NCI-H1105 treated with DMSO at 0.1 percent for 48 hours (cell line): ENCODE results near the gene ALG8.
A peak's percentile ranks its signal among the peaks of the same experiment; 100 is the strongest.
"Not testable (repeated sequence)": the region's sequence is repeated elsewhere in the genome, so short reads cannot be mapped to it uniquely, and the experiment has no call there.

Experiments used
- DNase-seq: peaks from one replicate; lab custom pipeline; 2025; lab: John Stamatoyannopoulos, UW

ALG8 gene

GRCh38 chr11:78071717-78072116 lies 67.7 kb downstream of the ALG8 start:
- no peak for DNase-seq

DNA sequence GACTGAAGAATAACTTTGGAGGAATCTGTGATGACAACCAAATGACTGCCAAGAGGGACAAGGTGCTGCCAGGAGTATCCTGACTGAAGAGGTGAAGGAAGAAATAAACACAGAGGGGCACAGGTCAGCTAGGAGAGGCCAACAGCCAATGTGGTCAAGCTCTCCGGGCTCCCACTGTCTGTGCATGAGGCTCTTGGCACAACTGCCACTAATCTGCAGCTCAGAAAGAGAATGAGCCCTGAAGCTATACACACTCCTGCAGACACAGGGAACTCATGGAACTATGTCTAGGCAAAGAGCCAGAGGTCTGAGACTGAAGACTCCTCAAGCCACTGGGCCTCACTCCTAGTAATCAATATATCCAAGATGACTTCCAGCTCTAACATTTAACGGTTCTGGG lies 68.8 kb downstream of the ALG8 start:
- DNase-seq: no peak

- peak; percentile 86 for DNase-seq
These were observed 70.0 kb downstream of the ALG8 start for GRCh38 chr11:78069465-78069864.

DNA sequence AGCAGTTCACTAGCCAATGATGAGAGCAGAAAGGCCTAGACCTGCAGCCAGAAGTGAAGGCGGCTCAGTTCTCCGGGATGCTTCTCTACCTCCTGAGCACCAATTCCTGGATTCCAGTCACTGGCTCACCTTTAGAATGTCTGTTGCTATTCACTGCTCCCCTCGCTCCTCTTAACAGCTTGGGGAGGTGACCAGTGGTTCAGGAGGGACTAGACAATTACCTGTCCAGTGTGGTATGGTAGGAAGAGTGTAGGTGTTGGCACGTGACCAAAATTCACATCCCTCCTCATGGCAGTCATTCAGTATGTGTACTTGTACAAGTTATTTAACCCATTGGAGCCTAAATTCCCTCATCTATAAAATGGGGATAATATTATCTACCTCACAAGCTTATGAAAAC lies 71.7 kb downstream of the ALG8 start:
- no peak for DNase-seq

DNA sequence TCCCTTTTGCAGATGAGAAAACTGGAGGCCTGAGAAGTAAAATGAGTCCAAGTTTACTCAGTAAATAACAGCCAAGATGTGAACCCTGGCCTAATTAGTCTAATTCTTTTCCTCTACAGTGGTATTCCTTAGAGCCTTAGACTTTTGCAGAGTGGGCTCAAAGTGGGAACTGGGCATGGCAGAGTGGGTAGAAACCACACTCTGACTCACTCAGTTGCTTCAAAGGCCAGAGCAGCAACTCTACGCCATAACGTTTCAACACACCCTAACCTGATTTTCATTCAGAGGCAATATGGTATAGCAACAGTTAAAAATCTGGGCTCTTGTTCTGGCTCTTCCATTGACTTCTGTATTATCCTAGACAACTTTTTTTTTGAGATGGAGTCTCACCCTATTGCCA lies 73.0 kb downstream of the ALG8 start:
- DNase-seq: no peak

DNA sequence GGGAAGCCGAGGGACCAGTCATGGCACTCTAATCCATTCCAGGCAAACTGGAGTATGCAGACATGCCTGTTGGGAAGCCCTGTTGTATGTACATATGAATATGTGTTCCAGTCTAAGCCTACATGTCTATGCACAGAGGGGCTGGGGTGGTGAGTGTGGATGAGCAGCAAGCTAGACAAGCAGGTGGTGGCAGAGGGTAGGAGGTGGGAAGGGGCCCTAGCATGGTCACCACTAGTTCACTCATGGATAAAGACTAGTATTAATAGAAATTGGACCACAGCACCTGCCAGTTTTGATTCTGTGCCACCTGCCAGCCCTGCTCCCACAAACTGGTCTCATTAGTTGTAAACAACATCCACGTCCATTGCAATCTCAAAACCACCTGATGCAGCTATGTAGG lies 74.2 kb downstream of the ALG8 start:
- no peak for DNase-seq

DNA sequence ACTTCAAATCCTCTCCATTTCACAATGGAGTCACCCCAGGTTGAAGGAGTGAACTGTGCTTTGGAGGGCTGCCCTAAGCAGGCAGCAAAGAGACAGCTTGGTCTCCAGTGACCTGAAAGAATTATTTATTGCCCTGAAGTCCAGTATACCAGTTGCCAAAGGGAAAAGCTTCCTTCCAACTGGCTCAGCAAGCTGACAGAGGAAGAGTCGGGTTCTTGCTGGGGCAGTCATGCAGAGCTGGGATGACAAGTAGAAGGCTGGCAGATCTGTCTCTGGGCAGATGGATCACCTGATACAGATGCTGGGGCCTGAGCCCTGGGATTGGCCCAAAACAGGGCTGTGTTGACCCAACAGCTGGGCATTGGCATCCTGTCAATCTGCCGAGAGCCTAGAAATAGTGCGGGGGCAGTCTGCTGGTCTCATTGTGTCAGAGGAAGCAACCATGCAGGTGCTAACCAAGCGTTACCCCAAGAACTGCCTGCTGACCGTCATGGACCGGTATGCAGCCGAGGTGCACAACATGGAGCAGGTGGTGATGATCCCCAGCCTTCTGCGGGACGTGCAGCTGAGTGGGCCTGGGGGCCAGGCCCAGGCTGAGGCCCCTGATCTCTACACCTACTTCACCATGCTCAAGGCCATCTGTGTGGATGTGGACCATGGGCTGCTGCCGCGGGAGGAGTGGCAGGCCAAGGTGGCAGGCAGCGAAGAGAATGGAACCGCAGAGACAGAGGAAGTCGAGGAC lies 75.8 kb downstream of the ALG8 start, which contains the start of gene THRSP:
TSS of gene THRSP (plus strand) at position 422 of the 742 bp plus-strand sequence. CDS start at position 443, 21 bp downstream.
- DNase-seq: no peak

GRCh38 chr11:78062671-78063070 lies 76.8 kb downstream of the ALG8 start:
- no peak for DNase-seq

DNA sequence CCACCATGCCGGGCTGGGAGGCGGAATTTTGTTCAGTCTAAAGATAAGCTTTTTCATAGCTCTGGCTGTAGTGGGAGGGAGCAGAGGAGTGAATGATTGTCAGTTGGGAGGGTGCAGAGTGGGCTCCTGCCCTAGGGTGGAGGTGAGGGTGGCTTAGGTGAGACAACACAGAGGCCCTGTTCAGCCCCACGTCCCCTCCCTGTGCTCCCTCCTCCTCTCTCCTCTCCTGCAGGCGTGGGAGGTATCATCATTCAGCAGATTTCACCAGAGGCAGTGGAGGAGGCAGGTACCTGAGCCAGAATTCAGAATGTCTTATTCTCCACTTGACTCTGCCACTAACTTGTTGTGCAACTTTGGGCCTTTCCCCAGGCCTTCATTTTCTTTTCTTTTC lies 77.5 kb downstream of the ALG8 start:
- no peak for DNase-seq

DNA sequence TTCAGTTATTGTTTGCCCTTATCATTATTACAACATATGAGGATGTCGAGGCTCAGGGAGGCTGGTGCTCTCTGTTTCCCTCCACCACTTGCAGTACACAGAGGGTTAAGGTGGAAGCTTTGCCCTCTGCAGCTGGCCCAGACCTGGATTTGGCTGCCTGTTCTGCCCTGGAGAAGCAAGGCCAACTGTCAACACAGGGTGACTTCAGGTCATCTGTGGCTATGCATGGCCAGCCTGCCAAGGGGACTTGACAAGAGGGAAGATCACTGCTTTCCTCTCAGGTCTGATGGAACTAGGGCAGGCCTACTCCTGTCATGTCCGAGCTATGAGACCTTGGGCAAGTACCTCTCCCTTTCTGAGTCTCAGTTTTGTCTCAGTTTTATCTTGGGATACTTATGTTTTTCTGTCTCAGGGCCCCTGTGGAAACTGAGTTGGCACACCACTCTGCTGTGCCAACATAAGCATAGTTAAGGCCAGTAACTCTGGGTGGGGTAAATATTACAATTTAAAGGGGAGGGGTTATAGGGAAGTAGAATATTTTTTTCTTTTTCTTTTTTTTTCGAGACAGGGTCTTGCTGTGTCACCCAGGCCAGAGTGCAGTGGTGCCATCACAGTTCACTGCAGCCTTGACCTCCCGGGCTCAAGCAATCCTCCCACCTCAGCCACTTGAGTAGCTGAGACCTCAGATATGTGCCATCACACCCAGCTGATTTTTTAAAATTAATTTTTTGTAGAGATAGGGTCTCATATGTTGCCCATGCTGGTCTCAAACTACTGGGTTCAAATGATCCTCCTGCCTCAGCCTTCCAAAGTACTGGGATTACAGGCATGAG lies 78.1 kb downstream of the ALG8 start:
- no peak for DNase-seq

- DNase-seq: no peak
These were observed 78.9 kb downstream of the ALG8 start for GRCh38 chr11:78060533-78060932.

GRCh38 chr11:78059749-78060328 lies 79.6 kb downstream of the ALG8 start:
- not testable (repeated sequence) for DNase-seq

DNA sequence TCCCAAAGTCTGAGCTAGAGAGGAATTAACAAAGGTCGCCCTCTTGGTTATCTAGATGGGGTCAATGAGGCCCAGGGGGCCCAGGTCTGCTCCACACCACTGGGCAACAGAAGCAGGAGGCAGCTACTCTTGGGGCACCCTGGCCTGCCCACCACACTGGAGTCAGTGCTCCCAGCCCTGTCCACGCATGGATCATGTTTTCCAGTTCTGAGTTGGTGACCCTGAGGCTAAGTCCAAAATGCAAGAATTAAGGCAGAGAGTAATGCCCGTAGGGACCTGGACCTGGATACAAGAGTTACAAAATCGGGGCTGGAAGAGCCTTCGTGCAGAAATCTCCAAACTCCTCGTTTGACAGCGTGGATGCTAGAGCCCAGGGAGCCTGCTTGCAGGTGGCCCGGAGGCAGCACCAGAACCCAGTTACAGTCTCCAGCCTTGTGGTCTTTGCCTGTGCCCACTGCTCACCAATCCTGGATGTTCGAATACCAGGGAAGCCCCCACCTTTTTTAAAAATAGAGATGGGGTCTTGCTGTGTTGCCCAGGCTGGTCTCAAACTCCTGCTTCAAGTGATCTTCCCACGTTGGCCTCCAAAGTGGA lies 81.9 kb downstream of the ALG8 start:
- no peak for DNase-seq

- no peak for DNase-seq
These were observed 83.3 kb downstream of the ALG8 start for GRCh38 chr11:78056093-78056492.

GRCh38 chr11:78054971-78055370 lies 84.5 kb downstream of the ALG8 start:
- DNase-seq: no peak

- no peak for DNase-seq
These were observed 88.2 kb downstream of the ALG8 start for GRCh38 chr11:78050964-78051831.
